ENCODE measurements around the gene MYO3B.

GRCh38 chr2:170215021-170215420 is 37.1 kb downstream of the MYO3B start:
- TF ChIP-seq POLR2AphosphoS5 (IDR thresholded peaks at IDR 0.05; ENCODE audit: low read depth, low read length) (no peak), TAF1 (IDR thresholded peaks at IDR 0.05; ENCODE audit: borderline replicate concordance, insufficient read depth, low read length) (no peak), SIN3A (IDR thresholded peaks at IDR 0.05; ENCODE audit: borderline replicate concordance, insufficient read depth, low read length) (no peak)
